Stomach (tissue), 9 donors: Measurements from ENCODE around the gene SPNS2. TPM values are rescaled to one million over a fixed set of nuclear protein-coding genes. Genes with fewer than 3 reads are reported as not detected.
A peak's percentile ranks its signal among the peaks of the same experiment; 100 is the strongest.

ENCODE experiments used
- DNase-seq, 2 donors: peaks; one replicate each; pipeline versions ENCODE4 v3.0.0 to v3.0.0-alpha.2; 2013 to 2019
- H3K27ac ChIP-seq, 5 donors: fragments of 200-600 bp in 4 of 5; sonication (generic) in 4 of 5; one replicate each; pipeline ENCODE4 v1.5.1; 2013 to 2019; ENCODE audit warnings: mild to moderate bottlenecking in 1 of 5, moderate library complexity in 1 of 5
- H3K27me3 ChIP-seq, 3 donors: fragments of 200-600 bp; sonication (generic); one replicate each; pipeline ENCODE4 v1.5.1; 2017 to 2019; ENCODE audit warnings: mixed run types in 1 of 3
- H3K36me3 ChIP-seq, 4 donors: fragments of 200-600 bp; sonication (generic); 1 replicate in 3 of 4; 2 replicates in 1 of 4; pipeline ENCODE4 v1.5.1; 2016 to 2019
- H3K4me1 ChIP-seq, 4 donors: fragments of 200-600 bp; sonication (generic); one replicate each; pipeline ENCODE4 v1.5.1; 2016 to 2019
- H3K4me3 ChIP-seq, 4 donors: fragments of 200-600 bp; sonication (generic) in 3 of 4; one replicate each; pipeline ENCODE4 v1.5.1; 2016 to 2019; ENCODE audit warnings: mild to moderate bottlenecking in 1 of 4
- H3K9me3 ChIP-seq, 4 donors: fragments of 200-600 bp; sonication (generic); one replicate each; pipeline ENCODE4 v1.5.1; 2016 to 2019
- CTCF ChIP-seq, 7 experiments: fragments of 450-650 bp in 4 of 7; fragments of 200-600 bp in 3 of 7; sonication (generic) in 3 of 7; IDR thresholded peaks; one replicate each; pipeline ENCODE4 v1.5.1; 2016 to 2019; ENCODE audit warnings: antibody characterized with exemption in 7 of 7, control low read depth in 2 of 7, mild to moderate bottlenecking in 1 of 7
- EP300 ChIP-seq: sonication (generic); formaldehyde crosslinking; IDR thresholded peaks from one replicate; pipeline ENCODE4 v1.6.1; 2017; ENCODE audit warnings: antibody characterized with exemption
- POLR2A ChIP-seq, 4 donors: fragments of 450-650 bp; IDR thresholded peaks; one replicate each; pipeline ENCODE4 v1.6.1; 2016; ENCODE audit warnings: antibody characterized with exemption in 4 of 4, control low read depth in 2 of 4, mild to moderate bottlenecking in 1 of 4, moderate library complexity in 1 of 4
- POLR2AphosphoS5 ChIP-seq, 3 donors: sonication (generic); formaldehyde crosslinking; IDR thresholded peaks; one replicate each; pipeline ENCODE4 v1.6.1; 2016; ENCODE audit warnings: antibody characterized with exemption in 3 of 3
- WGBS, 5 donors: extraction: QIAGEN DNeasy Blood & Tissue Kit in 3 of 5; methylation state at CpG; one replicate each; pipeline versions ENCODE4 v1.1.5 to v1.1.7; 2013 to 2018; 5-methylcytosine and 5-hydroxymethylcytosine counted together
- intact Hi-C: fragments of 100-400 bp; cut with DNase I; formaldehyde crosslinking; loops from one replicate; pipeline ENCODE4 v1.15.1; 2023; ENCODE audit warnings: low total_unique reads
- polyA plus RNA-seq, 3 donors: library from polyadenylated mRNA; stranded (reverse); fragments of 200-250 nt; gene quantifications; one replicate each; pipeline ENCODE4 v1.2.3, GENCODE V29; 2013
- total RNA-seq, 5 donors: library from RNA; depleted of rRNA; stranded (reverse); fragments of >200 nt; gene quantifications; one replicate each; pipeline versions ENCODE4 v1.1.0 to v1.2.3, GENCODE V29; 2014 to 2016
- donor health status: healthy with polysubstance abuse.
- donor health status: Bipolar disorder and iron deficiency.
- donor health status: healthy.

The SPNS2 gene
- total and polyA plus RNA-seq, 8 donors, result 4.1 to 67.7 (median 24.3) TPM

- no peaks in the 10 kb centered on the region for H3K36me3 ChIP-seq
- no peaks in the 10 kb centered on the region for H3K9me3 ChIP-seq
- intact Hi-C loops, result no loop called here
- no peak for DNase-seq
- no peaks in the 10 kb centered on the region for H3K27me3 ChIP-seq
- TF ChIP-seq POLR2A (IDR thresholded peaks at IDR 0.05), result no peak
- no peak for TF ChIP-seq POLR2AphosphoS5 (IDR thresholded peaks at IDR 0.05)
- no peak for TF ChIP-seq EP300
- no peak for TF ChIP-seq CTCF (IDR thresholded peaks at IDR 0.05)
- no peak overlapping the region for H3K4me3 ChIP-seq
- WGBS, 5 donors, result 67 to 76% (median 72%) methylated on average over 9 to 24 of the region's 24 CpGs
- H3K27ac ChIP-seq, result peak overlapping the region; percentile 49 to 90 (median 78)
- peaks cover 61 to 85% (median 71%) of the 10 kb centered on the region in 4 donors for H3K4me1 ChIP-seq
Observed at GRCh38 chr17:4513113-4514032, 14.7 kb downstream of the SPNS2 start.

- peak; percentile 78 to 92 for DNase-seq
- WGBS, 5 donors, result 44 to 67% (median 55%) methylated on average over 7 of the region's 7 CpGs
- no peak for TF ChIP-seq EP300
- peak in 1 of 3 donors; percentile 7 for TF ChIP-seq POLR2AphosphoS5 (IDR thresholded peaks at IDR 0.05)
- Histone ChIP-seq H3K4me1 (peaks cover 59 to 85% (median 71%) of the 10 kb centered on the region in 4 donors), H3K4me3 (no peak overlapping the region), H3K27me3 (no peaks in the 10 kb centered on the region), H3K36me3 (no peaks in the 10 kb centered on the region), H3K9me3 (no peaks in the 10 kb centered on the region), H3K27ac (peak overlapping the region; percentile 49 to 90 (median 78))
- intact Hi-C loops, result no loop called here
Observed at GRCh38 chr17:4514206-4514605, 15.5 kb downstream of the SPNS2 start.

- 69 to 80% (median 71%) methylated on average over 7 to 11 of the region's 11 CpGs for WGBS, 5 donors
- no peak for TF ChIP-seq EP300
- TF ChIP-seq CTCF (IDR thresholded peaks at IDR 0.05), result no peak
- no peak for TF ChIP-seq POLR2AphosphoS5 (IDR thresholded peaks at IDR 0.05)
- TF ChIP-seq POLR2A (IDR thresholded peaks at IDR 0.05), result no peak
- H3K27ac ChIP-seq, result peak overlapping the region; percentile 41 to 90 (median 78)
Observed at GRCh38 chr17:4514779-4515178, 16.1 kb downstream of the SPNS2 start.

GRCh38 chr17:4515501-4515900 is 16.8 kb downstream of the SPNS2 start:
- H3K4me3 ChIP-seq, result no peak overlapping the region
- peak overlapping the region; percentile 41 to 90 (median 78) for H3K27ac ChIP-seq
- no peaks in the 10 kb centered on the region for H3K27me3 ChIP-seq
- WGBS, 5 donors, result 0 to 90% (median 43%) methylated on average over 3 to 5 of the region's 5 CpGs
- intact Hi-C loops, result no loop called here
- TF ChIP-seq POLR2AphosphoS5 (IDR thresholded peaks at IDR 0.05) (peak in 2 of 3 donors; percentile 71), CTCF (IDR thresholded peaks at IDR 0.05) (no peak), EP300 (no peak)
- H3K9me3 ChIP-seq, result no peaks in the 10 kb centered on the region
- H3K36me3 ChIP-seq, result no peaks in the 10 kb centered on the region
- peaks cover 61 to 85% (median 73%) of the 10 kb centered on the region in 4 donors for H3K4me1 ChIP-seq
- peak in 1 of 2 donors; percentile 94 for DNase-seq

More at GRCh38 chr17:4514779-4515178, 16.1 kb downstream of the SPNS2 start:
- Histone ChIP-seq H3K4me1 (peaks cover 59 to 85% (median 71%) of the 10 kb centered on the region in 4 donors), H3K9me3 (no peaks in the 10 kb centered on the region), H3K4me3 (no peak overlapping the region), H3K36me3 (no peaks in the 10 kb centered on the region), H3K27me3 (no peaks in the 10 kb centered on the region)
- DNase-seq, result no peak
- intact Hi-C loops, result no loop called here
